ENCODE measurements around the gene CHPF. TPM values are rescaled to one million over a fixed set of nuclear protein-coding genes. Genes with fewer than 3 reads are reported as not detected.

CHPF gene
- total and polyA plus RNA-seq, 10 of the 15 experiments (the other 5 are each of a cell fraction or from before 2014, with no cell fraction given), result 0.09 to 17.4 (median 8.3) TPM; not detected in 1

GRCh38 chr2:219523031-219523671, 20.5 kb downstream of the CHPF start:
- ChIA-PET POLR2A (no interaction called here), CTCF (interaction anchor here (0.9 to 10.8 kb wide), 3 partner anchors 17 to 121 kb away, joined by 3 to 224 read pairs (median 3); partner anchors contain the start of gene GMPPA), RAD21 (ENCODE audit: unreplicated experiment) (no interaction called here), SMC1A (ENCODE audit: uncharacterized antibody, unreplicated experiment) (no interaction called here)
- H3K9me3 ChIP-seq (replicated peaks; ENCODE audit: control insufficient read depth, insufficient read depth, low read length), result no peaks in the 10 kb centered on the region
- H3K4me2 ChIP-seq (ENCODE audit: control insufficient read depth, insufficient read depth), result no peak overlapping the region
- 21% methylated on average over 20 of the region's 24 CpGs for WGBS (ENCODE audit: insufficient coverage, insufficient replicate concordance, low lambda C conversion rate, missing lambda C conversion rate)
- BruUV-seq (replicated peaks), result no TSS peak
- H3K27ac ChIP-seq (ENCODE audit: control insufficient read depth, insufficient read depth), result no peak overlapping the region
- ATAC-seq (no peak), FAIRE-seq (no peak), DNase-seq (ENCODE audit: low read depth, low spot score) (no peak)
- no peaks in the 10 kb centered on the region for H3K36me3 ChIP-seq (ENCODE audit: control insufficient read depth in 2 of 2, insufficient read depth in 2 of 2, low read length in 1 of 2)
- H4K20me1 ChIP-seq (ENCODE audit: control insufficient read depth, insufficient read depth), result no peaks in the 10 kb centered on the region
- intact Hi-C loops (cut with micrococcal nuclease; ENCODE audit: unreplicated experiment), result no loop called here
- no peaks in the 10 kb centered on the region for H3K79me2 ChIP-seq (ENCODE audit: control insufficient read depth, insufficient read depth, low read length)
- peaks cover 16 to 18% of the 10 kb centered on the region in 2 experiments for H3K27me3 ChIP-seq (replicated peaks in 1 of 2; ENCODE audit: control insufficient read depth in 2 of 2, insufficient read depth in 2 of 2, low read length in 1 of 2)
- H2AFZ ChIP-seq (ENCODE audit: control insufficient read depth, low read depth, low read length), result no peak overlapping the region
- TF ChIP-seq MYC (IDR thresholded peaks at IDR 0.05; ENCODE audit: insufficient read depth, insufficient read length, insufficient replicate concordance, low read length, severe bottlenecking), result no peak
- TF ChIP-seq CUX1 (IDR thresholded peaks at IDR 0.05; ENCODE audit: insufficient replicate concordance, low read depth, low read length), result no peak
- TF ChIP-seq RUNX3 (IDR thresholded peaks at IDR 0.05; ENCODE audit: low read length), result no peak
- TF ChIP-seq ZNF24 (IDR thresholded peaks at IDR 0.05), result no peak
- TF ChIP-seq CHD4 (IDR thresholded peaks at IDR 0.05), result no peak
- no peak for TF ChIP-seq YY1 (IDR thresholded peaks at IDR 0.05; ENCODE audit: low read depth, low read length)
- TF ChIP-seq SRF (IDR thresholded peaks at IDR 0.05; ENCODE audit: low read depth in 2 of 2, low read length in 2 of 2), result no peak
- TF ChIP-seq EGR1 (IDR thresholded peaks at IDR 0.05; ENCODE audit: borderline replicate concordance in 1 of 2, low read depth in 2 of 2, low read length in 2 of 2), result no peak
- no peak for TF ChIP-seq BMI1 (IDR thresholded peaks at IDR 0.05; ENCODE audit: borderline replicate concordance)
- TF ChIP-seq SIN3A (IDR thresholded peaks at IDR 0.05; ENCODE audit: low read depth, low read length), result no peak
- TF ChIP-seq NRF1 (conservative IDR thresholded peaks at IDR 0.05; ENCODE audit: low read depth, low read length), result no peak
- no peak for TF ChIP-seq NFXL1 (IDR thresholded peaks at IDR 0.05; ENCODE audit: borderline replicate concordance)
- no peak for TF ChIP-seq CBX3 (IDR thresholded peaks at IDR 0.05; ENCODE audit: borderline replicate concordance, low read depth)
- H3K9ac ChIP-seq (ENCODE audit: control insufficient read depth, insufficient read depth, low read length), result no peak overlapping the region
- no peak overlapping the region for H3K4me3 ChIP-seq
- no peaks in the 10 kb centered on the region for H3K4me1 ChIP-seq (ENCODE audit: control insufficient read depth, insufficient read depth, low read length)
- in situ Hi-C loops (cut with MboI), result no loop called here

Data from GM12878 (cell line).